ENCODE measurements around the gene TAS2R1.

- TF ChIP-seq CTCF (IDR thresholded peaks at IDR 0.05) (no peak), POLR2A (IDR thresholded peaks at IDR 0.05) (no peak)
Measured at GRCh38 chr5:9613360-9613759, 16.8 kb downstream of the TAS2R1 start.

Measured in esophagus squamous epithelium (tissue), 4 donors.